Measurements from ENCODE around the gene ZNF672.
"Not testable (repeated sequence)": the region's sequence is repeated elsewhere in the genome, so short reads cannot be mapped to it uniquely, and the experiment has no call there.

Gene ZNF672

GRCh38 chr1:248852481-248853405, 14.7 kb downstream of the ZNF672 start:
- no peak for FAIRE-seq
- DNase-seq (ENCODE audit: low spot score), result no peak

- no peak for FAIRE-seq
- DNase-seq (ENCODE audit: low spot score), result no peak
Measured at GRCh38 chr1:248853663-248854375, 15.8 kb downstream of the ZNF672 start.

- no peak for DNase-seq (ENCODE audit: low spot score)
- no peak for FAIRE-seq
Measured at GRCh38 chr1:248855580-248855979, 17.6 kb downstream of the ZNF672 start.

GRCh38 chr1:248856176-248856575, 18.2 kb downstream of the ZNF672 start:
- no peak for FAIRE-seq
- no peak for DNase-seq (ENCODE audit: low spot score)

GRCh38 chr1:248857201-248857600, 19.2 kb downstream of the ZNF672 start:
- no peak for DNase-seq (ENCODE audit: low spot score)
- no peak for FAIRE-seq

GRCh38 chr1:248857749-248858095, 19.7 kb downstream of the ZNF672 start:
- DNase-seq (ENCODE audit: low spot score), result no peak

GRCh38 chr1:248858096-248858890, 20.3 kb downstream of the ZNF672 start:
- DNase-seq (ENCODE audit: low spot score) (peak; percentile 58), FAIRE-seq (no peak)

More at GRCh38 chr1:248857749-248858095, 19.7 kb downstream of the ZNF672 start:
- no peak for FAIRE-seq

GRCh38 chr1:248858891-248859889, 21.2 kb downstream of the ZNF672 start, which contains the start of gene ZNF692:
Gene ZNF692 (minus strand): TSS chr1:248859085. CDS start chr1:248858309, 776 bp downstream.
- peak; percentile 92 for DNase-seq (ENCODE audit: low spot score)
- FAIRE-seq, result no peak

GRCh38 chr1:248860007-248860406, 22.0 kb downstream of the ZNF672 start:
- DNase-seq (ENCODE audit: low spot score) (no peak), FAIRE-seq (no peak)

- DNase-seq (ENCODE audit: low spot score) (no peak), FAIRE-seq (no peak)
Measured at GRCh38 chr1:248861616-248862015, 23.6 kb downstream of the ZNF672 start.

GRCh38 chr1:248862695-248862997, 24.6 kb downstream of the ZNF672 start:
- DNase-seq (ENCODE audit: low spot score), result no peak
- FAIRE-seq, result no peak

GRCh38 chr1:248862998-248863881, 25.2 kb downstream of the ZNF672 start:
- FAIRE-seq, result no peak
- peak; percentile 24 for DNase-seq (ENCODE audit: low spot score)

- FAIRE-seq, result no peak
- DNase-seq (ENCODE audit: low spot score), result no peak
Measured at GRCh38 chr1:248871837-248872401, 33.9 kb downstream of the ZNF672 start.

GRCh38 chr1:248872752-248873408, 34.9 kb downstream of the ZNF672 start:
- peak; percentile 34 for DNase-seq (ENCODE audit: low spot score)

GRCh38 chr1:248873409-248873992, 35.5 kb downstream of the ZNF672 start:
- peak; percentile 71 for DNase-seq (ENCODE audit: low spot score)
- FAIRE-seq, result no peak

More at GRCh38 chr1:248872752-248873408, 34.9 kb downstream of the ZNF672 start:
- FAIRE-seq, result no peak

- no peak for FAIRE-seq
- peak; percentile 48 for DNase-seq (ENCODE audit: low spot score)
Measured at GRCh38 chr1:248873993-248874533, 36.0 kb downstream of the ZNF672 start.

GRCh38 chr1:248881261-248881660, 43.2 kb downstream of the ZNF672 start:
- FAIRE-seq (no peak), DNase-seq (ENCODE audit: low spot score) (no peak)

GRCh38 chr1:248882427-248882826, 44.4 kb downstream of the ZNF672 start:
- FAIRE-seq, result not testable (repeated sequence)

More at GRCh38 chr1:248882427-248882826, 44.4 kb downstream of the ZNF672 start:
- not testable (repeated sequence) for DNase-seq (ENCODE audit: low spot score)
